Measurements from ENCODE around the gene MRPL52. TPM values are rescaled to one million over a fixed set of nuclear protein-coding genes. Genes with fewer than 3 reads are reported as not detected.

MRPL52 gene
- total RNA-seq, result 32.3 and 51.8 TPM in 2 replicates

DNA sequence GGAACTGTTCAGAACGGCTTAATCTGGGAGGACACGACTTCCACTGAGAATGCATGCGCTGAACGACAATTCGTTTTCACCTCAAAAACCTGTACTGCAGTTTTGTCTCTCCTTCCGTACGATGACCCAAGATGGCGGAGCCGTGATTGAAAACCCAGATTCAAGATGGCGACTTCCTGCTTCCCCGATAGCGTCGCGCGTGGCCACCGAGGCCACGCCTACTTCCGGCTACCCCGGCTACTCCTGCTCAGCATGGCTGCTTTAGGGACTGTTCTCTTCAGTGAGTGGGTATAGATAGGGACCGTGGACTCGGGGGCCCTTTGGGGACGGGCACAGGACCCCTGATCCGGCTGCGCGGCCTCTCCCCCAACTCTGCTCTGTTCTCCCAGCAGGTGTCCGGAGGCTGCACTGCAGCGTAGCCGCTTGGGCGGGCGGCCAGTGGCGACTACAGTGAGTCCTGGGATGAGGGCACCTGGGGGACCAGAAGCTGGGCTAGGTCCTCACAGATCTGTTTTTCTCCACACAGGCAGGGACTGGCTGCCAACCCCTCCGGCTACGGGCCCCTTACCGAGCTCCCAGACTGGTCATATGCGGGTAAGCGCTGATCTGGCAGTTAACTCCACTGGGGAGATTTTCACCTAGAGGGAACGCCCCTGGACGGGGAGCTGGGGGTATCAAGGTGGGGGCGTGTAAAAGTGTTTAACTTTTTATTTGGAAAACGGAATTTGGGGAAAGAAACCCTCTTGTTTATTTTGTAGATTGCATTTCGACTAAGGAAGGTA is at the start of gene MRPL52:
Gene MRPL52 (plus strand): TSS at position 227 of the 782 bp plus-strand sequence. CDS start 26 bp downstream, at position 253.

GRCh38 chr14:22814941-22815713 is 14.6 kb upstream of the MRPL52 start, which contains the start of gene SLC7A7:
Gene SLC7A7 (minus strand): TSS chr14:22815435. CDS start chr14:22813398, 2,037 bp downstream.

GRCh38 chr14:22836301-22837113 is 6.8 kb downstream of the MRPL52 start, which contains the start of gene MMP14:
Gene MMP14 (plus strand): TSS chr14:22836585. CDS start chr14:22836818, 233 bp downstream.

GRCh38 chr14:22871224-22872032 is 41.7 kb downstream of the MRPL52 start, which contains the start of gene LRP10:
Gene LRP10 (plus strand): TSS chr14:22871740. CDS start chr14:22872304, 564 bp downstream.

DNA sequence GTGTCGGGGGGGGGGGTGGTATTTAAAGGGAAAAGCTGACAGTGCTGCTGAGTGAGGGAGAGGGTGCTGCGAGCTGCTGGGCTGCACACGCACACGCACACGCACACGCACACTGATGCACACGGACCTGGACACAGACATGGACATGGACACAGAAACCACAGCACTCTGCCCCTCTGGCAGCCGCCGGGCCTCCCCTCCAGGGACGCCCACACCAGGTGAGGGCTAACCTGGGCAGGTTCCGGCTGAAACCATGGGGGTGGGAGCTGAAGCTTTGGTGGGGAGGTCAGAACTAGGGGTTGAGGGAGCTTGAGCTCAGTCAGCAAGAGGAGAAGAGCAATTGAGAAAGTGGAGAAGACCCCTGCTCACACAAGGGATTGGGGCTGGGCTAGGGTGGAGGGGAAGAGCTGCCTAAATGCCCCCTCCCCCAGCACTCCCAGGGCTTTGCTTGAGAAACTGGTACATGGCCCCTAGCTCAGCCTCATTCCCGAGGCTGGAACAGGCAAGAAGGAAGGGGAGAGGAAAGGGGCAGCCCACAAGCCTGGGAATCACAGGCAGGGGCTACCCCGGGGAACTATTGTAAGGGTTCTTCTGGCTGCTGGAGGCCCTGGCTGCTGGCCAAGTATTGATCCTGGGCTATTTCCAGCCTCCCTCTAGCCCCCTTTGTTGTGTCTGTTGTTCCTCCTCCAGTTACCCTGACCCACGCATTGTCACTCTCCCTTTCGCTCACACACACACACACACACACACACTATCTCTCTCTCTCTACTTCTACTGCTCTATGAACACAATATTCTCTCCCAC is 53.7 kb downstream of the MRPL52 start, which contains the start of gene REM2:
Gene REM2 (plus strand): TSS at position 50 of the 804 bp plus-strand sequence. CDS start 66 bp downstream, at position 116.

Other genes with a start within 250 kb of the MRPL52 start
- gene DAD1, start 240.7 kb upstream of the MRPL52 start, total RNA-seq, result 545 and 605 TPM in 2 replicates
- 7.2 and 19.4 TPM in 2 replicates for gene ABHD4, start 231.6 kb upstream of the MRPL52 start, total RNA-seq
- not detected in 2 replicates for gene OR6J1, start 185.5 kb upstream of the MRPL52 start, total RNA-seq
- 78.9 and 102 TPM in 2 replicates for gene OXA1L, start 63.2 kb upstream of the MRPL52 start, total RNA-seq
- 4.1 and 7.2 TPM in 2 replicates for gene SLC7A7, start 14.5 kb upstream of the MRPL52 start, total RNA-seq
- 238 and 248 TPM in 2 replicates for gene MMP14, start 6.7 kb downstream of the MRPL52 start, total RNA-seq
- gene LRP10, start 41.9 kb downstream of the MRPL52 start, total RNA-seq, result 104 and 155 TPM in 2 replicates
- gene REM2, start 53.3 kb downstream of the MRPL52 start, total RNA-seq, result not detected in 2 replicates
- 35.9 and 76.6 TPM in 2 replicates for gene RBM23, start 89.3 kb downstream of the MRPL52 start, total RNA-seq
- gene PRMT5, start 99.5 kb downstream of the MRPL52 start, total RNA-seq, result 59.1 and 85.4 TPM in 2 replicates
- 20.6 and 49.9 TPM in 2 replicates for gene HAUS4, start 127.2 kb downstream of the MRPL52 start, total RNA-seq
- gene AJUBA, start 152.7 kb downstream of the MRPL52 start, total RNA-seq, result 28.0 and 32.2 TPM in 2 replicates
- 5.7 and 5.8 TPM in 2 replicates for gene C14orf93, start 180.3 kb downstream of the MRPL52 start, total RNA-seq
- gene PSMB5, start 205.0 kb downstream of the MRPL52 start, total RNA-seq, result 255 and 277 TPM in 2 replicates
- gene PSMB11, start 212.3 kb downstream of the MRPL52 start, total RNA-seq, result not detected in 2 replicates
- 3.2 and 4.1 TPM in 2 replicates for gene CDH24, start 227.6 kb downstream of the MRPL52 start, total RNA-seq